Thoracic aorta (tissue), 2 donors: ENCODE measurements around the gene FPGS. TPM values are rescaled to one million over a fixed set of nuclear protein-coding genes. Genes with fewer than 3 reads are reported as not detected.
A peak's percentile ranks its signal among the peaks of the same experiment; 100 is the strongest.

Experiments
- ATAC-seq: fragments of 150-250 bp; one replicate; pipeline ENCODE4 v1.8.0; 2017; ENCODE audit warnings: low read depth; ENCODE audit not compliant: insufficient number of reproducible peaks, low FRiP score
- DNase-seq: peaks from one replicate; pipeline ENCODE4 v3.0.0-alpha.2; 2020; ENCODE audit warnings: low spot score
- H3K27ac ChIP-seq, 2 donors: fragments of 200-600 bp; sonication (generic); 1 replicate in 1 of 2; 2 replicates in 1 of 2; pipeline ENCODE4 v1.5.1; 2016; ENCODE audit warnings: mild to moderate bottlenecking in 2 of 2, moderate library complexity in 2 of 2
- H3K27me3 ChIP-seq: fragments of 200-600 bp; sonication (generic); replicated peaks from 2 replicates; pipeline ENCODE4 v1.6.0; 2016; ENCODE audit warnings: mild to moderate bottlenecking; ENCODE audit not compliant: insufficient read depth
- H3K36me3 ChIP-seq: fragments of 200-600 bp; sonication (generic); one replicate; pipeline ENCODE4 v1.5.1; 2016
- H3K4me1 ChIP-seq, 2 donors: fragments of 200-600 bp; sonication (generic); 1 replicate in 1 of 2; 2 replicates in 1 of 2; pipeline versions ENCODE4 v1.5.1 to v1.6.0; 2016; ENCODE audit warnings: low read depth in 2 of 2, mild to moderate bottlenecking in 1 of 2; ENCODE audit not compliant: control insufficient read depth in 1 of 2
- H3K4me3 ChIP-seq: fragments of 200-600 bp; sonication (generic); 2 replicates; pipeline ENCODE4 v1.5.1; 2016; ENCODE audit warnings: mild to moderate bottlenecking
- H3K9me3 ChIP-seq: fragments of 200-600 bp; sonication (generic); 2 replicates; pipeline ENCODE4 v1.5.1; 2016
- CTCF ChIP-seq: fragments of 200-600 bp; sonication (generic); IDR thresholded peaks from one replicate; pipeline ENCODE4 v1.5.1; 2019; ENCODE audit warnings: antibody characterized with exemption
- total RNA-seq, 2 donors: library from RNA; depleted of rRNA; stranded (reverse); fragments of >200 nt; gene quantifications; one replicate each; pipeline versions ENCODE4 v1.1.0 to v1.2.3, GENCODE V29; 2016

Gene FPGS
- total RNA-seq, 2 donors from 2014 or later = 119 to 136 TPM

DNA sequence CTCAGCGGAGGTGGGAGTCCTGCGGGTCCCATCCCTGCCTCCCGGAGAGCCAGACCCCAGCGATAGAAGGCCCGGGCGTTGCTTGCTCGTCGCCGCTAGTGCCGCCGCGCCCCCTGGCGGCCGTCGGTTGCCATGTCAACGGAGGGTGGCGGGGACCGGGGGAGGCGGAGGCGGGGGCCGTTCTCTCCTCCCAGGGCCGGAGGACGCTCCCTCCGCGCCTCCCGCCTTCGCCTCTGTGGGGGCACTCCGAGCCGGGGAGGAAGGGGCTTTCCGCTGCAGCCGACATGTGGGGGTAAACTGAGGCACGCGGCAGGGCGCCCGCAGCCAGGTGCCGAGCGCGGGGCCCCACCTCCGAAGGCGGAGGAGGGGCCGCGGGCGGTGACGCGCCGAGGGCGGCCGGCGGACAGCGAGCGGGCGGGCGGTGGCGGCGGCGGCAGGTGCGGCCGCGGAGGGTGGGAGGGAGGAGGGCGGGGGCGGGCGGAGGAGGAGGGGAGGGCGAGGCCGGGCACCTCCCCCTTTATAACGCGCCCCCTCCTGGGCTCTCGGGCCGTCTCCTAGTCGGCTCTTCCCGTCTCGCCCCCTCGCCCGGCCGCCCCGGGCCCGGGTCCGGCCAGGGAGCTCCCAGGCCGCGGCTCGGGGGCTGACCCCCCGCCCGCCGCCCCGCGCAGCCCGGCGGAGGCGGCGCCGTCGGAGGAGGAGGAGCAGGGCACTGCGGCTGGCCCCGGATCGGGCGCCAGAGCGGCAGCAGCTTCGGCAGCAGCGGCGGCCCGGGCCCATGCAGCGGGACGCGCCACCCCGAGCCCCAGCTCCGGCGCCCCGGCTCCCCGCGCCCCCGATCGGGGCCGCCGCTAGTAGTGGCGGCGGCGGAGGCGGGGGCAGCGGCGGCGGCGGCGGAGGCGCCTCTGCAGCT, 17.4 kb upstream of the FPGS start:
- peak; percentile 63 for ATAC-seq
- DNase-seq = peak; percentile 60
- Histone ChIP-seq H3K27me3 (no peaks in the 10 kb centered on the region), H3K4me1 (peaks cover 9 to 38% of the 10 kb centered on the region in 2 donors), H3K36me3 (peaks cover 30% of the 10 kb centered on the region), H3K4me3 (peak overlapping the region; percentile 99), H3K27ac (peak overlapping the region; percentile 93 to 95), H3K9me3 (no peaks in the 10 kb centered on the region)
- TF ChIP-seq CTCF = peak; percentile 99

GRCh38 chr9:127785933-127786772, 16.5 kb upstream of the FPGS start, which contains the start of gene CDK9:
Gene CDK9, plus strand, starts transcription at chr9:127786034. Its CDS starts 115 bp downstream, at chr9:127786149.
- Histone ChIP-seq H3K36me3 (peaks cover 37% of the 10 kb centered on the region), H3K27ac (peak within 1 kb of the TSS; percentile 93 to 95), H3K4me1 (peaks cover 9 to 38% of the 10 kb centered on the region in 2 donors), H3K27me3 (no peaks in the 10 kb centered on the region), H3K9me3 (no peaks in the 10 kb centered on the region), H3K4me3 (peak within 1 kb of the TSS; percentile 99)
- peak; percentile 55 for DNase-seq
- TF ChIP-seq CTCF = no peak
- peak; percentile 64 for ATAC-seq

DNA sequence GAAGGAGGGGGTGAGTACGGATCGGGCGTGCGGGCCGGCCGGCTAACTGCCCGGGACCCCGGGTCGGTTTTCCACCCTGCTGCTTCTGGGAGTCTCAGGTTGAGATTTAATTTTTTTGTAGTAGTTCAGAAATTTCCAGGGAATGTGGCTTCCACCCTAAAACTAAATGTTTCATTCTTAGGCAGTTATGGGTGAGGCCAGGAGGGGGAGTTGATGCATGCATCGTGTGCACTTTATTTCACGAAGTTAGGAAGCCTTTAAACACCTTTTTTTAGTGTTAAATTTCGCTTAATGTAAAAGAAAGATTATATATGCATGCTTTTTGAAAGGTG, 15.9 kb upstream of the FPGS start:
- H3K4me3 ChIP-seq = peak overlapping the region; percentile 99
- peaks cover 9 to 38% of the 10 kb centered on the region in 2 donors for H3K4me1 ChIP-seq
- DNase-seq (no peak), ATAC-seq (no peak)
- peak overlapping the region; percentile 93 to 95 for H3K27ac ChIP-seq
- H3K9me3 ChIP-seq = no peaks in the 10 kb centered on the region
- TF ChIP-seq CTCF = peak; percentile 10
- peaks cover 43% of the 10 kb centered on the region for H3K36me3 ChIP-seq
- no peaks in the 10 kb centered on the region for H3K27me3 ChIP-seq

GRCh38 chr9:127788337-127789011, 14.2 kb upstream of the FPGS start:
- ATAC-seq (no peak), DNase-seq (no peak)
- no peak overlapping the region for H3K4me3 ChIP-seq
- no peak overlapping the region for H3K27ac ChIP-seq
- no peaks in the 10 kb centered on the region for H3K9me3 ChIP-seq
- no peak for TF ChIP-seq CTCF
- peaks cover 57% of the 10 kb centered on the region for H3K36me3 ChIP-seq
- no peaks in the 10 kb centered on the region for H3K27me3 ChIP-seq
- peaks cover 14 to 47% of the 10 kb centered on the region in 2 donors for H3K4me1 ChIP-seq
